HFFc6 (cell line): Measurements from ENCODE around the gene EPS8L2. TPM values are rescaled to one million over a fixed set of nuclear protein-coding genes. Genes with fewer than 3 reads are reported as not detected.
A peak's percentile ranks its signal among the peaks of the same experiment; 100 is the strongest.

Experiments used
- DNase-seq: peaks from one replicate; pipeline ENCODE4 v3.0.0-alpha.2; 2018
- H3K27ac Mint-ChIP-seq: 2 replicates; pipeline ENCODE4 v1.8.0; 2020; ENCODE audit warnings: mild to moderate bottlenecking, mixed read lengths
- H3K27me3 Mint-ChIP-seq: 2 replicates; pipeline ENCODE4 v1.8.0; 2021; ENCODE audit warnings: mild to moderate bottlenecking, moderate library complexity, mixed read lengths; ENCODE audit not compliant: insufficient read depth
- H3K36me3 Mint-ChIP-seq: 2 replicates; pipeline ENCODE4 v1.8.0; 2021; ENCODE audit warnings: low read depth, mixed read lengths
- H3K4me1 Mint-ChIP-seq: 2 replicates; pipeline ENCODE4 v1.8.0; 2020; ENCODE audit warnings: low read depth, mixed read lengths
- H3K4me3 Mint-ChIP-seq: 2 replicates; pipeline ENCODE4 v1.8.0; 2020; ENCODE audit warnings: mild to moderate bottlenecking, moderate library complexity, mixed read lengths
- H3K9me3 Mint-ChIP-seq: 2 replicates; pipeline ENCODE4 v1.8.0; 2020; ENCODE audit warnings: mild to moderate bottlenecking, mixed read lengths
- total RNA-seq, 6 experiments: library from RNA; stranded (reverse); fragmentation: NEBNext Ultra II Directional; extraction: Animal tissue kit (Norgen Biotek cat#: 25700); gene quantifications; 2 replicates in 1 of 6; 3 replicates in 5 of 6; pipeline ENCODE4 v1.2.3, GENCODE V29; 2021
- TF ChIP-seq, protein P1 (sequence below): fragments of 200-600 bp; sonication (generic); IDR thresholded peaks from 2 replicates; pipeline ENCODE4 v1.5.0; 2021; ENCODE audit warnings: antibody characterized with exemption, mild to moderate bottlenecking

EPS8L2 gene
- total RNA-seq, 6 experiments from 2014 or later, result 55.5 to 70.1 (median 65.1) TPM

DNA sequence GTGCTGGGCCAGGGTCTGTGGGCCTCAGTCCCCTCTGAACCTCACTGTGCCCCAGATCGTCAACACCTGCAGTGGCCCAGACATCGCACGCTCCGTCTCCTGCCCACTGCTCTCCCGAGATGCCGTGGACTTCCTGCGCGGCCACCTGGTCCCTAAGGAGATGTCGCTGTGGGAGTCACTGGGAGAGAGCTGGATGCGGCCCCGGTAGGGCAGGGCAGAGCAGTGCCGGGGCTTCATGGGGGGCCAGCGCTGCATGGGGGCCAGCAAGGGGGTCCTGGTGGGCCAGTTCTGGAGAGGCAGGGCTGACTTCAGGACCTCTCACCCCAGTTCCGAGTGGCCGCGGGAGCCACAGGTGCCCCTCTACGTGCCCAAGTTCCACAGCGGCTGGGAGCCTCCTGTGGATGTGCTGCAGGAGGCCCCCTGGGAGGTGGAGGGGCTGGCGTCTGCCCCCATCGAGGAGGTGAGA, 16.3 kb downstream of the EPS8L2 start:
- no peaks in the 10 kb centered on the region for H3K4me1 Mint-ChIP-seq
- TF ChIP-seq, protein P1, sequence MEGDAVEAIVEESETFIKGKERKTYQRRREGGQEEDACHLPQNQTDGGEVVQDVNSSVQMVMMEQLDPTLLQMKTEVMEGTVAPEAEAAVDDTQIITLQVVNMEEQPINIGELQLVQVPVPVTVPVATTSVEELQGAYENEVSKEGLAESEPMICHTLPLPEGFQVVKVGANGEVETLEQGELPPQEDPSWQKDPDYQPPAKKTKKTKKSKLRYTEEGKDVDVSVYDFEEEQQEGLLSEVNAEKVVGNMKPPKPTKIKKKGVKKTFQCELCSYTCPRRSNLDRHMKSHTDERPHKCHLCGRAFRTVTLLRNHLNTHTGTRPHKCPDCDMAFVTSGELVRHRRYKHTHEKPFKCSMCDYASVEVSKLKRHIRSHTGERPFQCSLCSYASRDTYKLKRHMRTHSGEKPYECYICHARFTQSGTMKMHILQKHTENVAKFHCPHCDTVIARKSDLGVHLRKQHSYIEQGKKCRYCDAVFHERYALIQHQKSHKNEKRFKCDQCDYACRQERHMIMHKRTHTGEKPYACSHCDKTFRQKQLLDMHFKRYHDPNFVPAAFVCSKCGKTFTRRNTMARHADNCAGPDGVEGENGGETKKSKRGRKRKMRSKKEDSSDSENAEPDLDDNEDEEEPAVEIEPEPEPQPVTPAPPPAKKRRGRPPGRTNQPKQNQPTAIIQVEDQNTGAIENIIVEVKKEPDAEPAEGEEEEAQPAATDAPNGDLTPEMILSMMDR, result no peak
- peaks cover 3% of the 10 kb centered on the region; the same call in 1 of the 2 replicates for H3K27me3 Mint-ChIP-seq

DNA sequence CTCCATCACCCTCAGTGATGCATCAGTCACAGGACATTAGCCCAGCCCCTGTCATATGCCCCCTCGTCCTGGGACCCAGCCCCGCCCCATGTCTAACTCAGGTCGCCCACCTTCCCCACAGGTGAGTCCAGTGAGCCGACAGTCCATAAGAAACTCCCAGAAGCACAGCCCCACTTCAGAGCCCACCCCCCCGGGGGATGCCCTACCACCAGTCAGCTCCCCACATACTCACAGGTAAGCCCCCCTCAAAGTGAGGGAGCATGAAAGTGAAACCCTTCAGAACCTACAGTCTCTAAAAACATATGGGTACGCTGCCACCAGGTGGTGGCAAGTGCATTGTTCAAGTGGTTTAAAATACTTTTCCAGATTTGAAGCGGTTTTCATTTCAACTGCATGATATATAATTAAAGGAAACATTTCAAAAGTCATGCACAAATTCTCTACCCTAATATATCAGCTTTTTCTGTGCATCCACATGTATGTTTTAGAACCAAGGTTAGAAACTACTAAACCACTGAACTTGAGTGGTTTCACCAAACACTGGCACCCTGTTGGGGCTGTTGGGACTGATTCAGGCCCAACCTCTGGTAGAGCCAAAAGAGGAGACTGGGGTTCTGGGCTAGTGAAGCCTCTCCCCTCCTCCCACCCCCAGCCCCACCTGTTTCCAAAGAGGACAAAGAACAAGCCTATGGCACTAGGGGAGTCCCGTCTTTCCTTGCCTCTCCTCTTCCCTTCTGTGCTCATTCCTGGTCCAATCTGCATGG, 17.3 kb downstream of the EPS8L2 start:
- no peak overlapping the region for H3K27ac Mint-ChIP-seq
- peaks cover 3% of the 10 kb centered on the region; the same call in 1 of the 2 replicates for H3K27me3 Mint-ChIP-seq
- DNase-seq, result peak; percentile 52
- no peaks in the 10 kb centered on the region for H3K9me3 Mint-ChIP-seq
- H3K4me1 Mint-ChIP-seq, result peaks cover 3% of the 10 kb centered on the region; the same call in 1 of the 2 replicates
- no peak overlapping the region for H3K4me3 Mint-ChIP-seq
- TF ChIP-seq, protein P1, result peak; percentile 87
- no peaks in the 10 kb centered on the region for H3K36me3 Mint-ChIP-seq

More for the DNA sequence above, 16.3 kb downstream of the EPS8L2 start:
- Mint-ChIP-seq H3K9me3 (no peaks in the 10 kb centered on the region), H3K27ac (no peak overlapping the region), H3K4me3 (no peak overlapping the region), H3K36me3 (no peaks in the 10 kb centered on the region)
- DNase-seq, result no peak

DNA sequence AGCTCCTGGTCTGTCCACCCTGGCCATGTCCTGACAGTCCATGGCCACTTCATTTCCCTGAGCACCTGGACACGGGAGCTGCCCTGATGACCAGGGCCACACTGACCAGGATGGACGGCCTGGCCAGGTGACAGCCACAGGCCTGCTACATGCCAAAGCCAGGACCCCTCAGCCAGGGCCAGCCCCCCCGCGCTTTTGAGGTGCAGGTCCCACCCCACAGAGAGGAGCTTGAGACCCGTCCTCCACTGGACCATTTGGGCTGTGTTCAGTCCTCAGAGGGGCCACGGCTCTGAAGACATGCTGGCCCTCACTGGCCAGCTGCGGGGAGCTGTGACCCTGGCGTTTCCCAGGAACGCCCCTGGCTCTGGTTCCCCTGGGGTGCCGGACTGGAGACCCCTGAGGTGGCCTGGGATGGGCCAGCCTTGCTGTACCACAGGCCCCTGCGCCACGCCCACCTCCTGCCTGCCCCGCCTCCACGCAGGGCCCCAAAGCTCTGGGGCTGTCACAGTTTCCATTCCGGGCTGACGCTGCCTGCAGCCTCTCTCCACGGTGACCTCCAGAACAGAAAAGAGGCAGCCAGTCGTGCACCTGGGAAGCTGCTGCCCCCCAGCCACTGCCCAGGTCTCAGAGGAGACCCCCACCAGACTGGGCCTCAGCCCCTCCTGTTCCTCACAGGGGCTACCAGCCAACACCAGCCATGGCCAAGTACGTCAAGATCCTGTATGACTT, 18.2 kb downstream of the EPS8L2 start:
- DNase-seq, result no peak
- Mint-ChIP-seq H3K27me3 (peaks cover 3% of the 10 kb centered on the region; the same call in 1 of the 2 replicates), H3K9me3 (no peaks in the 10 kb centered on the region), H3K4me1 (peaks cover 8% of the 10 kb centered on the region; the same call in 1 of the 2 replicates), H3K4me3 (no peak overlapping the region), H3K36me3 (no peaks in the 10 kb centered on the region), H3K27ac (no peak overlapping the region)
- TF ChIP-seq, protein P1, result no peak

DNA sequence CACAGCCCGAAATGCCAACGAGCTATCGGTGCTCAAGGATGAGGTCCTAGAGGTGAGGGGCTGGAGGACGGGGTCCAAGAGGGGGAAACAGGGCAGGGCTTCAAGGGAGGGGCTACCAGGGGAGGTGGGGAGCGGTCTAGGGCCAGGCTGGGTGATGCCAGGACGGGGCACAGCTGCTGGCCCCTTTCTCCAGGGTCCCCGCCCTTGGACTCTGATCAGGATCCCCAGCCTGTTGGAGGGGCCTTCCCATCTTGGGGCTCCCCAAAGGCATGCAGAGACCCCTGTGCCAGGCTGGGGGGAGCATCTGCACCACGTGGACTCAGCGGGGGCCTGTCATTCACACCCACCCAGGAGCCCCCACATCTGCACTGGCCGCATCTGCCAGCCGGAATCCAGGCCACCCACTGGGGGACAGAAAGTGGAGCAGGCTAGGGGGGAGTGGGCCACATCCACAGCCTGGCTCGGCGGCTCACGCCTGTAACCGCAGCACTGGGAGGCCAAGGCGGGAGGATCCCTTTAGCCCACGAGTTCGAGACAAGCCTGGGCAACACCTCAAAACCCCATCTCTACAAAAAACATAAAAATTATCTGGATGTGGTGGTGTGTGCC, 18.9 kb downstream of the EPS8L2 start:
- Mint-ChIP-seq H3K27me3 (peaks cover 3% of the 10 kb centered on the region; the same call in 1 of the 2 replicates), H3K4me1 (peaks cover 8% of the 10 kb centered on the region; the same call in 1 of the 2 replicates), H3K27ac (no peak overlapping the region), H3K4me3 (no peak overlapping the region), H3K9me3 (no peaks in the 10 kb centered on the region), H3K36me3 (no peaks in the 10 kb centered on the region)
- no peak for DNase-seq
- TF ChIP-seq, protein P1, result no peak

GRCh38 chr11:725624-726202, 19.7 kb downstream of the EPS8L2 start:
- Mint-ChIP-seq H3K4me3 (no peak overlapping the region), H3K4me1 (peaks cover 8% of the 10 kb centered on the region; the same call in 1 of the 2 replicates)

More at GRCh38 chr11:725624-726202, 19.7 kb downstream of the EPS8L2 start:
- H3K36me3 Mint-ChIP-seq, result no peaks in the 10 kb centered on the region
- H3K27me3 Mint-ChIP-seq, result peaks cover 3% of the 10 kb centered on the region; the same call in 1 of the 2 replicates
- DNase-seq, result no peak
- H3K9me3 Mint-ChIP-seq, result no peaks in the 10 kb centered on the region
- no peak overlapping the region for H3K27ac Mint-ChIP-seq
- TF ChIP-seq, protein P1, result no peak
